ENCODE measurements around the gene INCA1.

The INCA1 gene

GRCh38 chr17:4978726-4979125, 18.6 kb downstream of the INCA1 start:
- no peak for ATAC-seq (ENCODE audit: insufficient read depth, low read depth)
- Histone ChIP-seq H3K4me2 (ENCODE audit: insufficient read depth, low read length) (no peak overlapping the region), H3K9me3 (ENCODE audit: insufficient read depth, low read length, severe bottlenecking) (no peaks in the 10 kb centered on the region), H3K4me1 (ENCODE audit: insufficient read depth, low read length) (peaks cover 6% of the 10 kb centered on the region), H3K4me3 (ENCODE audit: low read depth in 1 of 2, low read length in 2 of 2) (no peak overlapping the region), H3K27me3 (ENCODE audit: insufficient read depth, low read length, poor library complexity) (no peaks in the 10 kb centered on the region), H3K79me2 (ENCODE audit: insufficient read depth, low read length) (no peaks in the 10 kb centered on the region), H3K36me3 (ENCODE audit: insufficient read depth, low read length) (peaks cover 76% of the 10 kb centered on the region), H3K9ac (ENCODE audit: low read depth, low read length) (no peak overlapping the region), H3K27ac (ENCODE audit: low read length) (no peak overlapping the region), H4K20me1 (ENCODE audit: insufficient read depth, low read length) (no peaks in the 10 kb centered on the region), H2AFZ (ENCODE audit: low read depth, low read length) (no peak overlapping the region)
- TF ChIP-seq EZH2 (IDR thresholded peaks at IDR 0.05; ENCODE audit: borderline replicate concordance, low read depth, low read length, severe bottlenecking) (no peak), CTCF (IDR thresholded peaks at IDR 0.05; ENCODE audit: borderline replicate concordance, extremely low read depth, low read length, poor library complexity, severe bottlenecking) (no peak)
- DNase-seq = no peak

- no peak overlapping the region for H3K27ac ChIP-seq (ENCODE audit: low read length)
- DNase-seq (no peak), ATAC-seq (ENCODE audit: insufficient read depth, low read depth) (no peak)
- no peak overlapping the region for H2AFZ ChIP-seq (ENCODE audit: low read depth, low read length)
- H3K4me2 ChIP-seq (ENCODE audit: insufficient read depth, low read length) = no peak overlapping the region
- H3K36me3 ChIP-seq (ENCODE audit: insufficient read depth, low read length) = peaks cover 83% of the 10 kb centered on the region
- H3K9ac ChIP-seq (ENCODE audit: low read depth, low read length) = no peak overlapping the region
- no peaks in the 10 kb centered on the region for H3K27me3 ChIP-seq (ENCODE audit: insufficient read depth, low read length, poor library complexity)
- TF ChIP-seq EZH2 (IDR thresholded peaks at IDR 0.05; ENCODE audit: borderline replicate concordance, low read depth, low read length, severe bottlenecking) (no peak), CTCF (IDR thresholded peaks at IDR 0.05; ENCODE audit: borderline replicate concordance, extremely low read depth, low read length, poor library complexity, severe bottlenecking) (no peak)
- H4K20me1 ChIP-seq (ENCODE audit: insufficient read depth, low read length) = peaks cover 4% of the 10 kb centered on the region
- no peaks in the 10 kb centered on the region for H3K9me3 ChIP-seq (ENCODE audit: insufficient read depth, low read length, severe bottlenecking)
- no peak overlapping the region for H3K4me3 ChIP-seq (ENCODE audit: low read depth in 1 of 2, low read length in 2 of 2)
- peaks cover 7% of the 10 kb centered on the region for H3K4me1 ChIP-seq (ENCODE audit: insufficient read depth, low read length)
- H3K79me2 ChIP-seq (ENCODE audit: insufficient read depth, low read length) = peaks cover 5% of the 10 kb centered on the region; the same call in 1 of the 2 replicates
Measured at GRCh38 chr17:4974115-4974670, 23.1 kb downstream of the INCA1 start.

- peaks cover 4% of the 10 kb centered on the region for H4K20me1 ChIP-seq (ENCODE audit: insufficient read depth, low read length)
- no peak for ATAC-seq (ENCODE audit: insufficient read depth, low read depth)
- no peak overlapping the region for H3K27ac ChIP-seq (ENCODE audit: low read length)
- DNase-seq = no peak
- no peaks in the 10 kb centered on the region for H3K27me3 ChIP-seq (ENCODE audit: insufficient read depth, low read length, poor library complexity)
- H3K36me3 ChIP-seq (ENCODE audit: insufficient read depth, low read length) = peaks cover 82% of the 10 kb centered on the region
- H3K79me2 ChIP-seq (ENCODE audit: insufficient read depth, low read length) = peaks cover 12% of the 10 kb centered on the region
- no peak overlapping the region for H3K4me2 ChIP-seq (ENCODE audit: insufficient read depth, low read length)
- no peaks in the 10 kb centered on the region for H3K9me3 ChIP-seq (ENCODE audit: insufficient read depth, low read length, severe bottlenecking)
- no peak for TF ChIP-seq CTCF (IDR thresholded peaks at IDR 0.05; ENCODE audit: borderline replicate concordance, extremely low read depth, low read length, poor library complexity, severe bottlenecking)
- TF ChIP-seq EZH2 (IDR thresholded peaks at IDR 0.05; ENCODE audit: borderline replicate concordance, low read depth, low read length, severe bottlenecking) = no peak
- peaks cover 14% of the 10 kb centered on the region for H3K4me1 ChIP-seq (ENCODE audit: insufficient read depth, low read length)
- no peak overlapping the region for H3K4me3 ChIP-seq (ENCODE audit: low read depth in 1 of 2, low read length in 2 of 2)
- no peak overlapping the region for H3K9ac ChIP-seq (ENCODE audit: low read depth, low read length)
- H2AFZ ChIP-seq (ENCODE audit: low read depth, low read length) = no peak overlapping the region
Measured at GRCh38 chr17:4973256-4974114, 23.8 kb downstream of the INCA1 start.

Measured in DND-41 (cell line).